H1 (cell line): Measurements from ENCODE around the gene ARTN. TPM values are rescaled to one million over a fixed set of nuclear protein-coding genes. Genes with fewer than 3 reads are reported as not detected.

Experiments
- polyA plus RNA-seq, 7 experiments: library from polyadenylated mRNA; depleted of rRNA in 3 of 7; stranded (reverse) in 5 of 7; unstranded in 2 of 7; fragments of >200 nt in 5 of 7; fragments of 200-250 nt in 2 of 7; gene quantifications; 1 replicate in 5 of 7; 2 replicates in 1 of 7; 4 replicates in 1 of 7; pipeline versions ENCODE4 v1.2.1 to v1.2.3, GENCODE V29; 2011 to 2013; ENCODE audit warnings: missing spikeins in 2 of 7, mixed read lengths in 2 of 7
- total RNA-seq: library from RNA; stranded (reverse); fragmentation: NEBNext Ultra II Directional; extraction: Animal tissue kit (Norgen Biotek cat#: 25700); gene quantifications from 2 replicates; pipeline ENCODE4 v1.2.1, GENCODE V29; 2021

ARTN gene
- total and polyA plus RNA-seq, 2 of the 8 experiments (the other 6 are each of a cell fraction or from before 2014, with no cell fraction given), result 13.5 to 22.7 TPM

Other genes starting within 250 kb of the ARTN start
- 6.5 and 7.0 TPM in 2 replicates for gene ST3GAL3, start 226.3 kb upstream of the ARTN start, total RNA-seq
- gene ST3GAL3, start 226.3 kb upstream of the ARTN start, polyA plus RNA-seq (2011; rRNA removed), result 6.8 and 9.5 TPM in 2 replicates
- 20.7 and 23.0 TPM in 2 replicates for gene IPO13, start 13.1 kb downstream of the ARTN start, total RNA-seq
- 27.0 and 29.4 TPM in 2 replicates for gene IPO13, start 13.1 kb downstream of the ARTN start, polyA plus RNA-seq (2011; rRNA removed)
- 64.9 and 65.3 TPM in 2 replicates for gene DPH2, start 36.2 kb downstream of the ARTN start, total RNA-seq
- gene DPH2, start 36.2 kb downstream of the ARTN start, polyA plus RNA-seq (2011; rRNA removed), result 92.1 and 163 TPM in 2 replicates
- gene ATP6V0B, start 41.2 kb downstream of the ARTN start, total RNA-seq, result 105 and 106 TPM in 2 replicates
- 302 and 308 TPM in 2 replicates for gene ATP6V0B, start 41.2 kb downstream of the ARTN start, polyA plus RNA-seq (2011; rRNA removed)
- 56.5 and 60.6 TPM in 2 replicates for gene B4GALT2, start 45.4 kb downstream of the ARTN start, total RNA-seq
- gene B4GALT2, start 45.4 kb downstream of the ARTN start, polyA plus RNA-seq (2011; rRNA removed), result 121 and 152 TPM in 2 replicates
- 10.5 and 11.2 TPM in 2 replicates for gene CCDC24, start 57.8 kb downstream of the ARTN start, total RNA-seq
- gene CCDC24, start 57.8 kb downstream of the ARTN start, polyA plus RNA-seq (2011; rRNA removed), result 11.4 and 19.7 TPM in 2 replicates
- gene SLC6A9, start 97.7 kb downstream of the ARTN start, total RNA-seq, result 24.1 and 24.2 TPM in 2 replicates
- 20.2 and 34.5 TPM in 2 replicates for gene SLC6A9, start 97.7 kb downstream of the ARTN start, polyA plus RNA-seq (2011; rRNA removed)
- gene KLF17, start 185.0 kb downstream of the ARTN start, total RNA-seq, result not detected in 2 replicates
- gene KLF17, start 185.0 kb downstream of the ARTN start, polyA plus RNA-seq (2011; rRNA removed), result not detected in 2 replicates
- 0.09 TPM in 1 of 2 replicates, not detected in the other for gene KLF18, start 207.8 kb downstream of the ARTN start, total RNA-seq
- gene KLF18, start 207.8 kb downstream of the ARTN start, polyA plus RNA-seq (2011; rRNA removed), result 0.15 and 0.19 TPM in 2 replicates